Astrocyte (in vitro differentiated cells and primary cell): ENCODE data around the gene ARL8B. TPM values are rescaled to one million over a fixed set of nuclear protein-coding genes. Genes with fewer than 3 reads are reported as not detected.

Experiments
- DNase-seq: peaks from one replicate; pipeline ENCODE4 v3.0.0-alpha.2; 2010; ENCODE audit warnings: low read depth
- FAIRE-seq: peaks from 2 replicates; lab custom pipeline; 2011; peaks lifted over from hg19 to GRCh38; lab: Jason Lieb, UNC
- H2AFZ ChIP-seq: 2 replicates; pipeline ENCODE4 v1.6.0; 2012; ENCODE audit warnings: low read depth, low read length, inconsistent platforms
- H3K27ac ChIP-seq: 2 replicates; pipeline ENCODE4 v1.5.1; 2011; ENCODE audit warnings: low read depth, low read length, inconsistent platforms
- H3K27me3 ChIP-seq: 2 replicates; pipeline ENCODE4 v1.6.0; 2011; ENCODE audit warnings: low read length, inconsistent platforms; ENCODE audit not compliant: insufficient read depth
- H3K36me3 ChIP-seq: 2 replicates; pipeline ENCODE4 v1.5.1; 2011; ENCODE audit warnings: low read length, inconsistent platforms; ENCODE audit not compliant: insufficient read depth
- H3K4me1 ChIP-seq: 2 replicates; pipeline ENCODE4 v1.5.1; 2011; ENCODE audit warnings: low read length, inconsistent platforms; ENCODE audit not compliant: insufficient read depth
- H3K4me2 ChIP-seq: 2 replicates; pipeline ENCODE4 v1.6.0; 2012; ENCODE audit warnings: low read length, inconsistent platforms
- H3K4me3 ChIP-seq: 2 replicates; pipeline ENCODE4 v1.5.1; 2011; ENCODE audit warnings: low read depth, mild to moderate bottlenecking, low read length, inconsistent platforms; ENCODE audit not compliant: insufficient read depth
- H3K79me2 ChIP-seq: 2 replicates; pipeline ENCODE4 v1.6.0; 2012; ENCODE audit warnings: mild to moderate bottlenecking, low read length, inconsistent platforms; ENCODE audit not compliant: insufficient read depth
- H3K9ac ChIP-seq: 2 replicates; pipeline ENCODE4 v1.6.0; 2012; ENCODE audit warnings: mild to moderate bottlenecking, low read length, inconsistent platforms
- H3K9me3 ChIP-seq: 2 replicates; pipeline ENCODE4 v1.5.1; 2012; ENCODE audit warnings: low read depth, mild to moderate bottlenecking, low read length, inconsistent platforms; ENCODE audit not compliant: insufficient read depth
- H4K20me1 ChIP-seq: 2 replicates; pipeline ENCODE4 v1.6.0; 2012; ENCODE audit warnings: low read length, inconsistent platforms; ENCODE audit not compliant: insufficient read depth
- H3K27ac Mint-ChIP-seq: one replicate; pipeline ENCODE4 v1.8.0; 2021; ENCODE audit warnings: mild to moderate bottlenecking, mixed read lengths; ENCODE audit not compliant: unreplicated experiment
- H3K27me3 Mint-ChIP-seq: one replicate; pipeline ENCODE4 v1.8.0; 2021; ENCODE audit warnings: low read depth, mixed read lengths; ENCODE audit not compliant: unreplicated experiment
- H3K36me3 Mint-ChIP-seq: one replicate; pipeline ENCODE4 v1.8.0; 2021; ENCODE audit warnings: low read depth, mixed read lengths; ENCODE audit not compliant: unreplicated experiment
- H3K4me1 Mint-ChIP-seq: one replicate; pipeline ENCODE4 v1.8.0; 2021; ENCODE audit warnings: low read depth, mixed read lengths; ENCODE audit not compliant: unreplicated experiment
- H3K4me3 Mint-ChIP-seq: one replicate; pipeline ENCODE4 v1.8.0; 2021; ENCODE audit warnings: mild to moderate bottlenecking, moderate library complexity, mixed read lengths; ENCODE audit not compliant: unreplicated experiment
- H3K9me3 Mint-ChIP-seq: one replicate; pipeline ENCODE4 v1.8.0; 2021; ENCODE audit warnings: mild to moderate bottlenecking, mixed read lengths; ENCODE audit not compliant: unreplicated experiment
- EZH2 ChIP-seq: IDR thresholded peaks from 2 replicates; pipeline ENCODE4 v1.6.1; 2012; ENCODE audit warnings: mild to moderate bottlenecking, low read length, inconsistent platforms; ENCODE audit not compliant: insufficient read depth
- total RNA-seq: library from RNA; stranded (reverse); gene quantifications from 2 replicates; pipeline ENCODE4 v1.2.1, GENCODE V29; 2021
- TF ChIP-seq, protein P1 (sequence below): IDR thresholded peaks from 2 replicates; pipeline ENCODE4 v1.5.1; 2011; ENCODE audit warnings: low read depth, mild to moderate bottlenecking, inconsistent platforms, low read length, moderate library complexity; ENCODE audit not compliant: insufficient read depth

The ARL8B gene
- total RNA-seq, 1 donor from 2014 or later = 64.1 TPM

DNA sequence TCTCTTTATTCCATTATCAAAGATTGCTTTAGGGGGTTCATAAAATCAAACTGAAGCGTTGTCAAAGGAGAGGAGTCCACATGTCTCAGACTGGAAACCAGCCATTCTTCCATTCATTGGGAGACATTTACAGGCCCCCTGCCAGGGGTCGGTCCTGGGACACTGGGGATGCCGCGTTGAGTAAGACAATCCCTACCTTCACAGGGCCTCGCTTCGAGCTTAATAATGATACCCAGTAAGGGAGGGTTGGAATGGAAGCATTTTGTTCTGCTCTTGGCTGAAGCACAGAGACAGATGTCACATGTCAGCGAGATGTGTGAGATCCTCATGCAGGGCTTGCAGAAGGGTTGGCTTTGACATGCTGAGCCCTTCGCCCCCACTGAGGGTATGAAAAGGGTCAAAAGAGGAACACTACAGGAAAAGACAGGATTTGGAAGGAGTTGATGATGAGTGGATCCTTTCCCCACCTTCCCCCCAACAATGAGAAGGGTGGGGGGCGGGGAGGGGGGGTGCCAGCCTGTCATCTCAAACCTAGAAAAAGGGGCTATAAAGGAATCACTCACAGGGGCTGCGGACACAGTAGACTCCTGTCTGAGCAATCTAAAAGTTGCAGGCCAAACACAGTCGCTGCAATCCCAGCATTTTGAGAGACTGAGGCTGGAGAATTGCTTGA lies 25.6 kb upstream of the ARL8B start:
- peak overlapping the region; percentile 88 for H3K4me2 ChIP-seq
- no peaks in the 10 kb centered on the region for H3K36me3 Mint-ChIP-seq
- no peak overlapping the region for H3K27ac Mint-ChIP-seq
- H2AFZ ChIP-seq = peak overlapping the region; percentile 5
- H3K4me1 ChIP-seq = peaks cover 6% of the 10 kb centered on the region
- no peaks in the 10 kb centered on the region for H3K9me3 ChIP-seq
- H3K9ac ChIP-seq = no peak overlapping the region
- H4K20me1 ChIP-seq = no peaks in the 10 kb centered on the region
- no peaks in the 10 kb centered on the region for H3K36me3 ChIP-seq
- peaks cover 3% of the 10 kb centered on the region for H3K9me3 Mint-ChIP-seq
- peak overlapping the region; percentile 45 for H3K4me3 Mint-ChIP-seq
- H3K27me3 ChIP-seq = peaks cover 5% of the 10 kb centered on the region
- TF ChIP-seq, protein P1, sequence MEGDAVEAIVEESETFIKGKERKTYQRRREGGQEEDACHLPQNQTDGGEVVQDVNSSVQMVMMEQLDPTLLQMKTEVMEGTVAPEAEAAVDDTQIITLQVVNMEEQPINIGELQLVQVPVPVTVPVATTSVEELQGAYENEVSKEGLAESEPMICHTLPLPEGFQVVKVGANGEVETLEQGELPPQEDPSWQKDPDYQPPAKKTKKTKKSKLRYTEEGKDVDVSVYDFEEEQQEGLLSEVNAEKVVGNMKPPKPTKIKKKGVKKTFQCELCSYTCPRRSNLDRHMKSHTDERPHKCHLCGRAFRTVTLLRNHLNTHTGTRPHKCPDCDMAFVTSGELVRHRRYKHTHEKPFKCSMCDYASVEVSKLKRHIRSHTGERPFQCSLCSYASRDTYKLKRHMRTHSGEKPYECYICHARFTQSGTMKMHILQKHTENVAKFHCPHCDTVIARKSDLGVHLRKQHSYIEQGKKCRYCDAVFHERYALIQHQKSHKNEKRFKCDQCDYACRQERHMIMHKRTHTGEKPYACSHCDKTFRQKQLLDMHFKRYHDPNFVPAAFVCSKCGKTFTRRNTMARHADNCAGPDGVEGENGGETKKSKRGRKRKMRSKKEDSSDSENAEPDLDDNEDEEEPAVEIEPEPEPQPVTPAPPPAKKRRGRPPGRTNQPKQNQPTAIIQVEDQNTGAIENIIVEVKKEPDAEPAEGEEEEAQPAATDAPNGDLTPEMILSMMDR = no peak
- no peak for TF ChIP-seq EZH2
- no peak overlapping the region for H3K27ac ChIP-seq
- H3K27me3 Mint-ChIP-seq = peaks cover 49% of the 10 kb centered on the region
- no peak overlapping the region for H3K4me3 ChIP-seq
- no peak for FAIRE-seq
- no peaks in the 10 kb centered on the region for H3K79me2 ChIP-seq
- DNase-seq = no peak
- H3K4me1 Mint-ChIP-seq = no peaks in the 10 kb centered on the region

DNA sequence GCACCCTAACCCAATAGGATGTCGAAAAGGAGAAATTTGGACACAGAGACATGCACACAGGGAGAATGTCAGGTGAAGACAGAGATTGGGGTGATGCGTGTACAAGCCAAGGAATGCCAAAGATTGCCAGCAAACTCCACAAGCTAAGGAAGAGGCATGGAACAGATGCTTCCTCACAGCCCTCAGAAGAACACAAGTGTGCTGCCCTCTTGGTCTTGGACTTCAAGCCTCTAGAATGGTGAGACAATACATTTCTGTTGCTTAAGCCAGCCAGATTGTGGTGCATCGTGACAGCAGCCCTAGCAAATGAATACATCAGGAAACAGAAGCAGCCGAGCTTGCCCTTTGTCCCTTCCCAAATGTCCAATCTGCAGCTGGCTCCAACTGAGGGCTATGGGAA lies 23.7 kb upstream of the ARL8B start:
- H3K9ac ChIP-seq = no peak overlapping the region
- no peak overlapping the region for H2AFZ ChIP-seq
- H3K27me3 ChIP-seq = peaks cover 5% of the 10 kb centered on the region
- FAIRE-seq = no peak
- peaks cover 6% of the 10 kb centered on the region for H3K4me1 ChIP-seq
- TF ChIP-seq, protein P1 = no peak
- no peaks in the 10 kb centered on the region for H3K36me3 ChIP-seq
- Mint-ChIP-seq H3K4me1 (no peaks in the 10 kb centered on the region), H3K27ac (no peak overlapping the region), H3K9me3 (peaks cover 3% of the 10 kb centered on the region), H3K27me3 (peaks cover 43% of the 10 kb centered on the region), H3K4me3 (no peak overlapping the region), H3K36me3 (no peaks in the 10 kb centered on the region)
- no peaks in the 10 kb centered on the region for H3K79me2 ChIP-seq
- DNase-seq = no peak
- H3K27ac ChIP-seq = no peak overlapping the region
- H3K4me2 ChIP-seq = no peak overlapping the region
- H3K4me3 ChIP-seq = no peak overlapping the region
- no peaks in the 10 kb centered on the region for H4K20me1 ChIP-seq
- no peaks in the 10 kb centered on the region for H3K9me3 ChIP-seq

DNA sequence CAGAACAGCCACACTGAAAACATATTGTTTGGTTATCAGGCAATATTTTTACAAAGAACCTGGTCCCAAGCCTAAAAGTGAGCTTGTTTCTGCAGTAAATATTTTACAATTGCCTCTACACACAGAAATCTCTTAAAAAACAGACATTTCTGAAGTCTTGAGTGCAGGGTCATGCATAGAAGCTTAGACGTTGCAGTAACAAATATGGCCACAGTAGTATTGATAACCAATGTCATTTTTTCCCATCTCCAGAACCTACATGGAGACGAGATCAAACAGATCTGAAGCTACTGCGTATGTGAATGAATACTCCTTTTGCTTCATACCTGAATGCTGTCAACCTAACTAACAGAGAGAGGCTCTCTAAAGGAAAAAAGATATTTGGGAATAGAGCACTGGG lies 19.6 kb upstream of the ARL8B start:
- no peak overlapping the region for H3K4me3 ChIP-seq
- FAIRE-seq (no peak), DNase-seq (no peak)
- Mint-ChIP-seq H3K4me3 (no peak overlapping the region), H3K27ac (no peak overlapping the region), H3K27me3 (peaks cover 26% of the 10 kb centered on the region), H3K36me3 (no peaks in the 10 kb centered on the region), H3K9me3 (no peaks in the 10 kb centered on the region), H3K4me1 (no peaks in the 10 kb centered on the region)
- TF ChIP-seq, protein P1 = no peak
- TF ChIP-seq EZH2 = no peak
- H3K27me3 ChIP-seq = peaks cover 6% of the 10 kb centered on the region
- H3K9ac ChIP-seq = no peak overlapping the region
- no peak overlapping the region for H3K4me2 ChIP-seq
- H3K4me1 ChIP-seq = no peaks in the 10 kb centered on the region
- H2AFZ ChIP-seq = no peak overlapping the region
- no peaks in the 10 kb centered on the region for H3K36me3 ChIP-seq
- no peaks in the 10 kb centered on the region for H3K9me3 ChIP-seq
- H3K79me2 ChIP-seq = no peaks in the 10 kb centered on the region
- H3K27ac ChIP-seq = no peak overlapping the region
- H4K20me1 ChIP-seq = no peaks in the 10 kb centered on the region
